DMS53 treated with DMSO at 0.1 percent for 48 hours (cell line): Measurements from ENCODE around the gene CLEC18C.
"Not testable (repeated sequence)": the region's sequence is repeated elsewhere in the genome, so short reads cannot be mapped to it uniquely, and the experiment has no call there.

Experiments
- DNase-seq: peaks from one replicate; lab custom pipeline; 2025; ENCODE audit not compliant: unreplicated experiment; lab: John Stamatoyannopoulos, UW

Gene CLEC18C

DNA sequence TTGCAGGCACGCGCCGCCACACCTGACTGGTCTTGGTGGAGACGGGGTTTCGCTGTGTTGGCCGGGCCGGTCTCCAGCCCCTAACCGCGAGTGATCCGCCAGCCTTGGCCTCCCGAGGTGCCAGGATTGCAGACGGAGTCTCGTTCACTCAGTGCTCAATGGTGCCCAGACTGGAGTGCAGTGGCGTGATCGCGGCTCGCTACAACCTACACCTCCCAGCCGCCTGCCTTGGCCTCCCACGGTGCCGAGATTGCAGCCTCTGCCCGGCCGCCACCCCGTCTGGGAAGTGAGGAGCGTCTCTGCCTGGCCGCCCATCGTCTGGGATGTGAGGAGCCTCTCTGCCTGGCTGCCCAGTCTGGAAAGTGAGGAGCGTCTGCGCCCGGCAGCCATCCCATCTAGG, 30.4 kb downstream of the CLEC18C start:
- not testable (repeated sequence) for DNase-seq

DNA sequence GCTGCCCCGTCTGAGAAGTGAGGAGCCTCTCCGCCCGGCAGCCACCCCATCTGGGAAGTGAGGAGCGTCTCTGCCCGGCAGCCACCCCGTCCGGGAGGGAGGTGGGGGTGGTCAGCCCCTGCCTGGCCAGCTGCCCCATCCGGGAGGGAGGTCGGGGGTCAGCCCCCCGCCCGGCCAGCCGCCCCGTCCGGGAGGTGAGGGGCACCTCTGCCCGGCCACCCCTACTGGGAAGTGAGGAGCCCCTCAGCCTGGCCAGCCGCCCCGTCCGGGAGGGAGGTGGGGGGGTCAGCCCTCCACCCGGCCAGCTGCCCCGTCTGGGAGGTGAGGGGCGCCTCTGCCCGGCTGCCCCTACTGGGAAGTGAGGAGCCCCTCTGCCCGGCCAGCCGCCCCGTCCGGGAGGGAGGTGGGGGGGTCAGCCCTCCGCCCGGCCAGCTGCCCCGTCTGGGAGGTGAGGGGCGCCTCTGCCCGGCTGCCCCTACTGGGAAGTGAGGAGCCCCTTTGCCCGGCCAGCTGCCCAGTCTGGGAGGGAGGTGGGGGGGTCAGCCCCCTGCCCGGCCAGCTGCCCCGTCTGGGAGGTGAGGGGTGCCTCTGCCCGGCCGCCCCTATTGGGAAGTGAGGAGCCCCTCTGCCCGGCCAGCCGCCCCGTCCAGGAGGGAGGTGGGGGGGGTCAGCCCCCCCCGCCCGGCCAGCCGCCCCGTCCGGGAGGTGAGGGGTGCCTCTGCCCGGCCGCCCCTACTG, 31.2 kb downstream of the CLEC18C start:
- not testable (repeated sequence) for DNase-seq

DNA sequence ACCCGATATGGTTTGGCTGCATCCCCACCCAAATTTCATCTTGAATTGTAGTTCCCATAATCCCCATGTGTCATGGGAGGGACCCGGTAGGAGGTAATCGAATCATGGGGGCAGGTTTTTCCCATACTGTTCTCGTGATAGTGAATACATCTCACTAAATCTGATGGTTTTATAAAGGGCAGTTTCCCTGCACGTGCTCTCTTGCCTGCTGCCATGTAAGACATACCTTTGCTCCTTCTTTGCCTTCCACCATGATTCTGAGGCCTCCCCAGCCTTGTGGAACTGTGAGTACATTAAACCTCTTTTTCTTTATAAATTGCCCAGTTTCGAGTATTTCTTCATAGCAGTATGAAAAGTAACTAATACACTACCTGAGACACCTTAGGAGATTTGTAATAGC, 32.8 kb downstream of the CLEC18C start:
- not testable (repeated sequence) for DNase-seq

DNA sequence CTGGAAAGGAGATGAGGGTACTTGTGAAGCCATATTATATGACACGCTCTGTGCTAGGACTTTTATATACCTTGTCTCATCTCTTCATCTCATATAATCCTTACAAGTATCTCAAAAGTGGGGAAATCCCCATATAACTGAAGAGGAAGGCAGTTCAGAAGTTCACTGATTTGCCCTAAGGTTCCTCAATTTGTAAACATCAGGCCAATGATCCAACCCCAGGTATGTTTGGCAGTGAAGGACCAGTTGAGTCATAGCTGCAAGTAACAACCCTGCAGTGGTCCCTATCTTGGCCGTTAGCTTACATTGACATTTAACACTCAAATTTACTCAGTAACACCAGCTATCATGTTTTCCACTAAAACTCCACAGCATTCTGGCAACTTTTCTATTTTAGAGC, 45.0 kb downstream of the CLEC18C start:
- not testable (repeated sequence) for DNase-seq

DNA sequence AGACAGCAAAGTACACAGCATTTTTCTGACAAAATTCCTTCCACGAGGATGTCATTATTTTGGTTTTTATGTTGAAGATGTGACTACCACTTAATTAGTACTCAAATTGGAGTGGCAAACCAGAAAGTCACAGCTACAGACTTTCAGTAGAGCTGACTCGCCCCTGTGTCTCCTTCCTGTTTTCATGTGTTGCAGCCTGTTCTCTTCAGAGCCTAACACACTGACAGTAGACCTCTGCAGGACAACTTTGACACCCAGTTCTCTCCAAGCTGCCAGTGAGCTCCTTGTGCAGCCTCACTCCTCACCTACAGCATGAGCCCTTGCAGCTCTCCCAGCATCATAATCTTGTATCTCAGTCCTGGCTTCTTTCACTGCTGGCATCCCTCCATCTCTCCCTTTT, 49.0 kb downstream of the CLEC18C start:
- not testable (repeated sequence) for DNase-seq

DNA sequence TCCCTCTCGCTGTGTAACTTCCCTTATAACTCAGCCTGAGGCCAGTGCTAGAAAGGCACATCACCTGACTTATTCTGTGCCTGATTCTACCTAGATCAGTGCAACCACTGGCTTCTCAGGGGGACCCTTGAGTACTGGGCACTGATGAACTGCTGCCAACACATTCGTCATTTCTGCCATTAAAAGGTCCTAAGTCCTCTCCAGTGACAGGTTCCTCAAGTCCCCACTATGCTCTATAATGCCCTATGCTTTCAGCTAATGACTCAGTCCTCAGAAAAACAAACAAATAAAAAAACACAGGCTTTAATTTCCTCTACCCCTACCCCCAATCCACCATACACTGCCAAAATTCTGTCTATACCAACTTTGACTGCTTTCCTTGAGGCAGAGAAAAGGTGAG, 49.6 kb downstream of the CLEC18C start:
- DNase-seq, result not testable (repeated sequence)

DNA sequence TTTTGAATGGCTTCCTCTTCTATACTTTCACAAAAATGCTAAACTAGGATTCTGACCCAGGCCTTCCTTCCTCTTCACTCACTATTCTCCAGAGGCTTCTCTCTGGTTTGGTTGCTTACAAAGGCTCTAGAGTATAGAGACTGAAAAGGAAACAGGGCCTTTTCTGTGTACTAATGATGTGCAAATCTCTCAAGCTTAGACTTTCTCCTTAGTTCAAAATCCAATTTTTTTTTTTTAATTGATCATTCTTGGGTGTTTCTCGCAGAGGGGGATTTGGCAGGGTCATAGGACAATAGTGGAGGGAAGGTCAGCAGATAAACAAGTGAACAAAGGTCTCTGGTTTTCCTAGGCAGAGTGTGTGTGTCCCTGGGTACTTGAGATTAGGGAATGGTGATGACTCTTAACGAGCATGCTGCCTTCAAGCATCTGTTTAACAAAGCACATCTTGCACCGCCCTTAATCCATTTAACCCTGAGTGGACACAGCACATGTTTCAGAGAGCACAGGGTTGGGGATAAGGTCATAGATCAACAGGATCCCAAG, 50.5 kb downstream of the CLEC18C start:
- not testable (repeated sequence) for DNase-seq

DNA sequence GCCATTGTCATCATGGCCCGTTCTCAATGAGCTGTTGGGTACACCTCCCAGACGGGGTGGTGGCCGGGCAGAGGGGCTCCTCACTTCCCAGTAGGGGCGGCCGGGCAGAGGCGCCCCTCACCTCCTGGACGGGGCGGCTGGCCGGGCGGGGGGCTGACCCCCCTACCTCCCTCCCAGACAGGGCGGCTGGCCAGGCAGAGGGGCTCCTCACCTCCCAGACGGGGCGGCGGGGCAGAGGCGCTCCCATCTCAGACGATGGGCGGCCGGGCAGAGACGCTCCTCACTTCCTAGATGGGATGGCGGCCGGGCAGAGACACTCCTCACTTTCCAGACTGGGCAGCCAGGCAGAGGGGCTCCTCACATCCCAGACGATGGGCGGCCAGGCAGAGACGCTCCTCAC, 51.1 kb downstream of the CLEC18C start:
- not testable (repeated sequence) for DNase-seq

DNA sequence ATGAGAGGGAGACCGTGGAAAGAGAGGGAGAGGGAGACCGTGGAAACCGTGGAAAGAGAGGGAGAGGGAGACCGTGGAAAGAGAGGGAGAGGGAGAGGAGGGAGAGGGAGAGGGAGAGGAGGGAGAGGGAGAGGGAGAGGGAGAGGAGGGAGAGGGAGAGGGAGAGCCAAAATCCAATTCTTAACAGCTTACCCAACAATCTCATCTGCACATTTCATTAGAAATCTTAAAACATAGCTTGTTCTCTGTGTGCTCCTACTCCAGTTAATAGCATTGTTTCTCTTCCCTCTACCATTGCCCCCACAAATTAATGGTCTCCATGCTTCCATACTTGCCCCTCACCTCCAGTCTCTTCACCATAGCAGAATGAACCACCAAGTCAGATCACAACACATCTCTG, 51.8 kb downstream of the CLEC18C start:
- DNase-seq, result not testable (repeated sequence)

DNA sequence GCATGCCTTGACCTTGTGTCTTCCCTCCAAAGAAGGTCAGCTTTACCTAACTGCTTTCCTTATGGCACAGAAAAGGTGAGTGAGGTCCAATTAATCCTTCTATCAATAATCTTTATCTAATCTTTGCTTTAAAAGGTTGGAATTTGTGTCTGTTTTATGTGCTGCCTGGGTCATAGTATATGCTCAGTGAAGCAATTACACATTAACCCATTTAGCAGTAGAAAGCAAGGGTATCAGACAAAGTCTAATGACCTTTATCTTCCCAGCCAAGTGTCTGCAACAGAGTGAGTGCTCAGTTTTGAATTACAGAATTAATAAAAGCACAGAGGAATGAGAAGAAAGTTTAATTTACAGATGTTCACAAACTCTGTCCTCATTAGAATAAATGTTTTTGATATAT, 52.4 kb downstream of the CLEC18C start:
- not testable (repeated sequence) for DNase-seq

DNA sequence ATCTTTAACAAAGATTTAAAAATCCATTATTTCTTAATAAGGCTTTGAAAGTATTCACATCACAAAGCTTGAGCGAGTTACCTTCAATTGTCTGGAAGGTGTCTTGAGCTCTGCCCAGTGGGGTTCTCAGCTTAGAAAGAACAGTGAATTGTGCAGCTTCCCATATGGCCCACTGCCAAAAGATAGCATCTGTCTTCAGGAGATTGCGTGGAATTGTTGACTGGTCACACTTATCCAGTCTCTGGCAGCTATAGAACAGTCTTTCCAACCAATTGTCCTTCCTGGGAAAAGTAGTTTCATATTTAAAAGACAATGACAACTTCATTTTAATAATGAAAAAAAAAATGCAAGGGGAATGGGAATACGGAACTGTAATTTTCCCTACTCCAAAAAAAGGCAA, 58.2 kb downstream of the CLEC18C start:
- DNase-seq, result not testable (repeated sequence)
